GM13976 (cell line): ENCODE measurements around the gene NQO2.
"Not testable (repeated sequence)": the region's sequence is repeated elsewhere in the genome, so short reads cannot be mapped to it uniquely, and the experiment has no call there.

Experiments
- DNase-seq: peaks from one replicate; pipeline ENCODE4 v3.0.0; 2012; ENCODE audit warnings: low spot score
- CTCF ChIP-seq: IDR thresholded peaks from 2 replicates; pipeline ENCODE4 v1.5.1; 2012; ENCODE audit warnings: borderline replicate concordance, mild to moderate bottlenecking; ENCODE audit not compliant: insufficient read depth; ENCODE audit errors: extremely low read depth, missing control alignments, control extremely low read depth
- in situ Hi-C: fragments of 300-500 bp; cut with MboI; formaldehyde crosslinking; loops from one replicate; pipeline ENCODE4 v1.12.0; 2022; ENCODE audit warnings: low sequenced_read_pairs, mixed read lengths, inconsistent platforms; ENCODE audit not compliant: unreplicated experiment

The NQO2 gene

DNA sequence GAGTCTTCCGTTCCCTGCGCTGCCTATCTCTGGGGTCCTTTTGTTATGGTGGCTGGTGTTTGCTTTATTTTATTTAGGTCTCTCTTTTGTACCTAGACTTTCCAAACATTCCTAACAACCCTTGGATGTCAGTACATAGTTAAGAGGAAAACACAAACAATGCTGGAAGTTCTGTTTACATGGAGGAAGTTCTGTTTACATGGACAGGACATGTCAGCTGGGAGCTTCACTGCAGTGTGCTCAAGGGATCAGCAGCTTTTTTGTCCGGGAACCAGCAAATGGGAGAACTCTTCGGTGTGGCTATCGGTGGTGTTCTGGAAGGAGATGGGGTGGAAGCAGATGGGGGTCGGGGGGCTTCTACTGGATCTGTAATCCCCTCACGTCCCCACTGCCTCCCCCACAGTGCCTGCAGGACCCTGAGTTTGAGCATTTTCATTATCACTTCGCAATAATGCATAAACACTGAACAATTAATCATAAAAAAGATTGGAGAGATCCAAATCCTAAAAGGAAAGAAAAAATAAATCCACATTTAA, 31.0 kb upstream of the NQO2 start:
- TF ChIP-seq CTCF = no peak
- DNase-seq = no peak
- in situ Hi-C loops = no loop called here

GRCh38 chr6:2969549-2969948, 30.1 kb upstream of the NQO2 start:
- in situ Hi-C loops = no loop called here
- no peak for TF ChIP-seq CTCF
- no peak for DNase-seq

DNA sequence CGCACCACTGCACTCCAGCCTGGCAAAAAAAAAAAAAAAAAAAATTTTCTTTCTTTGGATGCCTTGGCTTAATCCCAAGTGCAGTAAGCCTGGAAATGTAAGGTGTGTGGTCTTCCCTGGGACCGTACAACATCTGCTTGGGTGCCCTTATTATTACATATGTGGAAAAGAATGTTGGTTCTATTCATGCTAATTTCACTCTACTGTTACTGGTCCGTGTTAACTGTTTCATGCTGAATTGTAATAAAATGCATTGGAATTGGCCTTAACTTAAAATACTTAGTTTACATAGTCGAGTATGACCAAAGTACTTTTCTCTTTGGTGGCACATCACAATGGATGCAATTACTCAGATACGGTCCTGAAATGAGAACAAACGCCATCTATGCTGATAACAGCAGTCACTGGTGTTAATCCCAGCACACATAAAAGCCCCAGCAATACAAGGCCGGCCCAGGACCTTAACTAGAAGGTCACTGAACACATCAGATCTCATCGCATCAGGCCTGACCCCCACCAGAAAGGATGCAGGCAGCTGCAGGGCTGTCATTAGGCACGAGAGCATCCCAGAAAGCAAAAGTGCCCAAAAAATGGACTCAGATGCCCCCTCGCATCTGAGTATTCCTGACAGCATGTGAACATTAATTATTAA, 29.5 kb upstream of the NQO2 start:
- in situ Hi-C loops = no loop called here
- no peak for TF ChIP-seq CTCF
- DNase-seq = no peak

DNA sequence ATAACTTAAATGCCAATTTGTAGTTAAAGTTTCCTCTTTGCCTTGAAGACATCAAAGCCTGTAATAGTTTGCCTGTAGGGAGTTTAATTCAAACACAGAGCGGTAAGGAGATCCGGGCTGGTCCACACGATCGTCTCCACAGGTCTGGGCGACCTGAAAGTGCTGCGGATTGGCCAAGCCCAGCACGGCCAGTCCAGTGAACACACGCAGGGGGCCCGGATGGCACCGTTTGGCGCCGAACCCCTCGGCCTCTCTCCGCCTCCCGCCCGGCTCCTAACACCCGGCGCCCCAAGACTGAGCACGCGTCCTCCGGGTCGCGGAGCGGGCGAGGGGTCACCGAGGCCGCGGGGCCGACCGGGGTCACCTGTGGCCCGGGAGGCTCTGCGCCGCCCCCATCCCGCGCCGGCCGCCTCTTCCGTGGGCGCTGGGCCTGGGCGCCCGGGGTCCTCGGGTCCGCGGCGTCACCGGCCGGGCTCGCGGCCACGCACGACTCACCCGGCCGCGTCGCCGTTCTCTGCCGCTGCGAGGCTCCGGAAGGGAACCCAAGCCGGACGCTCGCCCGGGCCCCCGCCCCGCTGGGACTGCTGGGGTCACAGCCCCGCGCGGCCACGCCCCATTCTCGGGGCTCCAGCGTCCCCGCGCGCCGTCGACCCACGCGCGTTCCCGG, 28.8 kb upstream of the NQO2 start:
- in situ Hi-C loops = no loop called here
- DNase-seq = peak; percentile 63
- TF ChIP-seq CTCF = no peak

GRCh38 chr6:2971420-2972218, 28.1 kb upstream of the NQO2 start, which contains the start of gene SERPINB6:
SERPINB6 (minus strand) TSS chr6:2971567; CDS start chr6:2959332, 12,235 bp downstream.
- TF ChIP-seq CTCF = no peak
- in situ Hi-C loops = no loop called here
- peak; percentile 57 for DNase-seq

DNA sequence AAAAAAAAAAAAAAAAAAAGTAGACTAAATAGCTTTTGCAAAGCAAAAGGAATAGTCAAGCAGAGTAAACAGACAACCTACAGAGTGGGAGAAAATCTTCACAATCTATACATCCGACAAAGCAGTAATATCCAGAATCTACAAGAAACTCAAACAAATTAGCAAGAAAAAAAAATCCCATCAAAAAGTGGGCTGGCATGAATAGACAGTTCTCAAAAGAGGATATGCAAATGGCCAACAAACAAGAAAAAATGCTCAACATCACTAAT, 27.5 kb upstream of the NQO2 start:
- in situ Hi-C loops, DNase-seq: not testable (repeated sequence)

- in situ Hi-C loops, DNase-seq: not testable (repeated sequence)
These were observed 27.0 kb upstream of the NQO2 start for GRCh38 chr6:2972685-2973084.

- DNase-seq, in situ Hi-C loops: not testable (repeated sequence)
These were observed 26.5 kb upstream of the NQO2 start for GRCh38 chr6:2973180-2973579.
